ENCODE measurements around the gene TRIM52.

TRIM52 gene

GRCh38 chr5:181233801-181234454, 27.0 kb downstream of the TRIM52 start:
- no peak for DNase-seq (ENCODE audit: low read depth in 2 of 2)

- DNase-seq (ENCODE audit: low read depth in 2 of 2): no peak
Measured at GRCh38 chr5:181233088-181233800, 27.7 kb downstream of the TRIM52 start.

GRCh38 chr5:181232593-181232992, 28.4 kb downstream of the TRIM52 start:
- DNase-seq (ENCODE audit: low read depth in 2 of 2): no peak

GRCh38 chr5:181231432-181231831, 29.5 kb downstream of the TRIM52 start:
- no peak for DNase-seq (ENCODE audit: low read depth in 2 of 2)

- no peak for DNase-seq (ENCODE audit: low read depth in 2 of 2)
Measured at GRCh38 chr5:181230551-181230950, 30.4 kb downstream of the TRIM52 start.

- no peak for DNase-seq (ENCODE audit: low read depth in 2 of 2)
Measured at GRCh38 chr5:181229996-181230395, 30.9 kb downstream of the TRIM52 start.

- no peak for DNase-seq (ENCODE audit: low read depth in 2 of 2)
Measured at GRCh38 chr5:181224390-181225229, 36.3 kb downstream of the TRIM52 start.

GRCh38 chr5:181223729-181224389, 37.1 kb downstream of the TRIM52 start:
- DNase-seq (ENCODE audit: low read depth in 2 of 2): no peak

GRCh38 chr5:181223058-181223728, 37.8 kb downstream of the TRIM52 start, which contains the start of gene TRIM41:
TRIM41 (plus strand) TSS chr5:181223281; CDS start chr5:181224000, 719 bp downstream.
- DNase-seq (ENCODE audit: low read depth in 2 of 2): peak; percentile 94 to 96

GRCh38 chr5:181222630-181223057, 38.3 kb downstream of the TRIM52 start:
- no peak for DNase-seq (ENCODE audit: low read depth in 2 of 2)

GRCh38 chr5:181221792-181222629, 38.9 kb downstream of the TRIM52 start:
- DNase-seq (ENCODE audit: low read depth in 2 of 2): peak; percentile 92 to 97

- peak; percentile 33 to 54 for DNase-seq (ENCODE audit: low read depth in 2 of 2)
Measured at GRCh38 chr5:181221105-181221791, 39.7 kb downstream of the TRIM52 start.

GRCh38 chr5:181220178-181220515, 40.8 kb downstream of the TRIM52 start:
- no peak for DNase-seq (ENCODE audit: low read depth in 2 of 2)

- no peak for DNase-seq (ENCODE audit: low read depth in 2 of 2)
Measured at GRCh38 chr5:181219262-181220177, 41.4 kb downstream of the TRIM52 start.

GRCh38 chr5:181218795-181219124, 42.2 kb downstream of the TRIM52 start:
- no peak for DNase-seq (ENCODE audit: low read depth in 2 of 2)

- DNase-seq (ENCODE audit: low read depth in 2 of 2): no peak
Measured at GRCh38 chr5:181217803-181218062, 43.2 kb downstream of the TRIM52 start.

GRCh38 chr5:181217111-181217802, 43.7 kb downstream of the TRIM52 start:
- peak in 1 of 2 donors; percentile 31 for DNase-seq (ENCODE audit: low read depth in 2 of 2)

All from activated CD8-positive, alpha-beta memory T cell treated with anti-CD3 and anti-CD28 coated beads for 4 hours (primary cell).